Hepatocyte (in vitro differentiated cells): Measurements from ENCODE around the gene PPFIA2. TPM values are rescaled to one million over a fixed set of nuclear protein-coding genes. Genes with fewer than 3 reads are reported as not detected.
"Not testable (repeated sequence)": the region's sequence is repeated elsewhere in the genome, so short reads cannot be mapped to it uniquely, and the experiment has no call there.

Source experiments
- DNase-seq: peaks from one replicate; pipeline ENCODE4 v3.0.0-alpha.2; 2016; ENCODE audit warnings: low spot score
- H2AFZ ChIP-seq: fragments of 200-600 bp; sonication (generic); 2 replicates; pipeline ENCODE4 v1.6.0; 2016; ENCODE audit warnings: antibody characterized with exemption, mild to moderate bottlenecking
- H3K27ac ChIP-seq: fragments of 200-600 bp; sonication (generic); 2 replicates; pipeline ENCODE4 v1.5.1; 2016; ENCODE audit warnings: mild to moderate bottlenecking
- H3K27me3 ChIP-seq: fragments of 200-600 bp; sonication (generic); 2 replicates; pipeline ENCODE4 v1.6.1; 2016
- H3K36me3 ChIP-seq: fragments of 200-600 bp; sonication (generic); replicated peaks from 2 replicates; pipeline ENCODE4 v1.5.1; 2016; ENCODE audit warnings: low read depth; ENCODE audit not compliant: insufficient read depth
- H3K4me1 ChIP-seq: fragments of 200-600 bp; sonication (generic); 2 replicates; pipeline ENCODE4 v1.5.1; 2016; ENCODE audit warnings: mild to moderate bottlenecking, moderate library complexity; ENCODE audit not compliant: insufficient read depth
- H3K4me2 ChIP-seq: fragments of 200-600 bp; sonication (generic); 2 replicates; pipeline ENCODE4 v1.6.0; 2016
- H3K4me3 ChIP-seq: fragments of 200-600 bp; sonication (generic); 2 replicates; pipeline ENCODE4 v1.5.1; 2016; ENCODE audit warnings: mild to moderate bottlenecking
- H3K79me2 ChIP-seq: fragments of 200-600 bp; sonication (generic); 2 replicates; pipeline ENCODE4 v1.6.0; 2017; ENCODE audit warnings: mild to moderate bottlenecking
- H3K9me2 ChIP-seq: fragments of 200-600 bp; sonication (generic); replicated peaks from 2 replicates; pipeline ENCODE4 v1.6.0; 2017; ENCODE audit warnings: mild to moderate bottlenecking; ENCODE audit not compliant: insufficient read depth
- H3K9me3 ChIP-seq: fragments of 200-600 bp; sonication (generic); 2 replicates; pipeline ENCODE4 v1.5.1; 2016; ENCODE audit warnings: low read depth, mild to moderate bottlenecking
- H4K20me1 ChIP-seq: fragments of 200-600 bp; sonication (generic); 2 replicates; pipeline ENCODE4 v1.6.0; 2016; ENCODE audit warnings: mild to moderate bottlenecking; ENCODE audit not compliant: insufficient read depth, poor library complexity, severe bottlenecking
- CTCF ChIP-seq: fragments of 200-600 bp; sonication (generic); IDR thresholded peaks from 2 replicates; pipeline ENCODE4 v1.5.1; 2016; ENCODE audit warnings: antibody characterized with exemption, mild to moderate bottlenecking; ENCODE audit not compliant: poor library complexity
- EZH2 ChIP-seq: fragments of 200-600 bp; sonication (generic); IDR thresholded peaks from 2 replicates; pipeline ENCODE4 v1.6.1; 2016; ENCODE audit warnings: antibody characterized with exemption, mild to moderate bottlenecking, borderline replicate concordance
- EZH2phosphoT487 ChIP-seq: fragments of 200-600 bp; sonication (generic); IDR thresholded peaks from one replicate; pipeline ENCODE4 v1.6.1; 2018; ENCODE audit warnings: antibody characterized with exemption, mild to moderate bottlenecking, low read depth, moderate library complexity; ENCODE audit not compliant: unreplicated experiment, severe bottlenecking
- WGBS: methylation state at CpG from one replicate; pipeline ENCODE4 v1.1.6; 2016; ENCODE audit warnings: low lambda C conversion rate; ENCODE audit errors: missing lambda C conversion rate; 5-methylcytosine and 5-hydroxymethylcytosine counted together
- polyA plus RNA-seq: library from polyadenylated mRNA; unstranded; fragments of >200 nt; fragmentation: Nextera tagmentation; extraction: Ambion mirVana; gene quantifications from 2 replicates; pipeline ENCODE4 v1.2.1, GENCODE V29; 2016
- total RNA-seq: library from RNA; depleted of rRNA; stranded (reverse); fragments of >200 nt; gene quantifications from 2 replicates; pipeline ENCODE4 v1.2.3, GENCODE V29; 2014

Gene PPFIA2
- total and polyA plus RNA-seq, 2 experiments from 2014 or later: 1.2 TPM; not detected in 1

- H3K27me3 ChIP-seq: no peaks in the 10 kb centered on the region
- H3K79me2 ChIP-seq: no peaks in the 10 kb centered on the region
- no peaks in the 10 kb centered on the region for H3K9me2 ChIP-seq
- WGBS: 92% methylated on average over 1 of the region's 1 CpG
- no peak overlapping the region for H3K4me3 ChIP-seq
- no peaks in the 10 kb centered on the region for H3K36me3 ChIP-seq
- TF ChIP-seq EZH2 (no peak), CTCF (no peak), EZH2phosphoT487 (no peak)
- no peaks in the 10 kb centered on the region for H3K9me3 ChIP-seq
- no peak overlapping the region for H3K4me2 ChIP-seq
- no peak overlapping the region for H3K27ac ChIP-seq
- no peaks in the 10 kb centered on the region for H4K20me1 ChIP-seq
- H3K4me1 ChIP-seq: peaks cover 32% of the 10 kb centered on the region
- H2AFZ ChIP-seq: no peak overlapping the region
- no peak for DNase-seq
These were observed 547.8 kb downstream of the PPFIA2 start for GRCh38 chr12:81211306-81211705.

GRCh38 chr12:81209772-81210225 is 549.4 kb downstream of the PPFIA2 start:
- H2AFZ ChIP-seq, H3K9me3 ChIP-seq, H3K4me3 ChIP-seq, H3K36me3 ChIP-seq, H3K79me2 ChIP-seq, H3K27ac ChIP-seq, H3K27me3 ChIP-seq, DNase-seq, H3K9me2 ChIP-seq, H4K20me1 ChIP-seq: not testable (repeated sequence)
- peaks cover 32% of the 10 kb centered on the region for H3K4me1 ChIP-seq
- H3K4me2 ChIP-seq: peak overlapping the region; percentile 37
- 83% methylated on average over 2 of the region's 2 CpGs for WGBS

- Histone ChIP-seq H3K27ac (no peak overlapping the region), H3K9me3 (no peaks in the 10 kb centered on the region), H2AFZ (no peak overlapping the region), H3K79me2 (no peaks in the 10 kb centered on the region), H4K20me1 (no peaks in the 10 kb centered on the region), H3K4me3 (no peak overlapping the region), H3K27me3 (no peaks in the 10 kb centered on the region), H3K4me2 (peak overlapping the region; percentile 37), H3K4me1 (peaks cover 32% of the 10 kb centered on the region), H3K9me2 (no peaks in the 10 kb centered on the region), H3K36me3 (no peaks in the 10 kb centered on the region)
- DNase-seq: no peak
- no peak for TF ChIP-seq CTCF
- no peak for TF ChIP-seq EZH2
- TF ChIP-seq EZH2phosphoT487: no peak
These were observed 550.1 kb downstream of the PPFIA2 start for GRCh38 chr12:81209012-81209411.

- WGBS: 44% methylated on average over 9 of the region's 9 CpGs
- H3K36me3 ChIP-seq: no peaks in the 10 kb centered on the region
- H3K9me2 ChIP-seq: no peaks in the 10 kb centered on the region
- DNase-seq: peak; percentile 27
- no peaks in the 10 kb centered on the region for H4K20me1 ChIP-seq
- H3K4me2 ChIP-seq: peak overlapping the region; percentile 7
- H3K27ac ChIP-seq: peak overlapping the region; percentile 15
- peaks cover 32% of the 10 kb centered on the region for H3K4me1 ChIP-seq
- H3K4me3 ChIP-seq: no peak overlapping the region
- no peaks in the 10 kb centered on the region for H3K9me3 ChIP-seq
- H3K27me3 ChIP-seq: no peaks in the 10 kb centered on the region
- no peak overlapping the region for H2AFZ ChIP-seq
- TF ChIP-seq EZH2phosphoT487 (no peak), EZH2 (no peak), CTCF (no peak)
- H3K79me2 ChIP-seq: no peaks in the 10 kb centered on the region
These were observed 550.8 kb downstream of the PPFIA2 start for GRCh38 chr12:81208187-81208911.
